K562 (cell line): Measurements from ENCODE around the gene TMEM222. TPM values are rescaled to one million over a fixed set of nuclear protein-coding genes. Genes with fewer than 3 reads are reported as not detected.

Experiments
- ATAC-seq: fragments of 200-7000 bp; cut with Tn5 transposase; 3 replicates; pipeline ENCODE4 v1.9.1; 2020; ENCODE audit warnings: moderate library complexity
- BruUV-seq: library from RNA; stranded (reverse); fragments of 400-500 nt; replicated peaks from 2 replicates; lab custom pipeline; 2021; lab: Mats Ljungman, UMichigan
- CTCF ChIA-PET: fragments of 300-600 bp; formaldehyde crosslinking; extraction: SDS; loops from one replicate; lab custom pipeline; 2021; ENCODE audit warnings: low intra/inter-chr PET ratio; lab: Yijun Ruan, JAX
- POLR2A ChIA-PET: fragments of 300-600, 350-650 bp; sonication (Branson Sonifier 250); formaldehyde crosslinking; extraction: SDS; loops from one replicate; lab custom pipeline; 2021; ENCODE audit warnings: antibody characterized with exemption, inconsistent platforms; lab: Yijun Ruan, JAX
- DNase-seq, 4 experiments: peaks; one replicate each; pipeline versions ENCODE4 v3.0.0 to v3.0.0-alpha.2; 2011 to 2018; ENCODE audit warnings: low spot score in 3 of 4, mixed read lengths in 3 of 4; ENCODE audit errors: extremely low read depth in 1 of 4
- FAIRE-seq: peaks from 2 replicates; lab custom pipeline; 2011; peaks lifted over from hg19 to GRCh38; lab: Jason Lieb, UNC
- H2AFZ ChIP-seq: 2 replicates; pipeline ENCODE4 v1.6.0; 2011; ENCODE audit warnings: low read depth, low read length, control low read depth, inconsistent platforms
- H3K27ac ChIP-seq: fragments of 200-600 bp; 3 replicates; pipeline ENCODE4 v1.8.0; 2011; ENCODE audit warnings: low read depth, mild to moderate bottlenecking, control low read depth, inconsistent platforms, low read length, moderate library complexity, mixed read lengths; ENCODE audit errors: extremely low read depth
- H3K27me3 ChIP-seq, 2 experiments: fragments of 300-600 bp in 1 of 2; 2 replicates in 1 of 2; 3 replicates in 1 of 2; pipeline versions ENCODE4 v1.6.0 to v1.8.0; 2011; ENCODE audit warnings: inconsistent platforms in 2 of 2, low read length in 2 of 2, mild to moderate bottlenecking in 1 of 2, mixed read lengths in 1 of 2, moderate library complexity in 1 of 2; ENCODE audit not compliant: control insufficient read depth in 2 of 2, insufficient read depth in 2 of 2
- H3K36me3 ChIP-seq: fragments of 300-600 bp; 3 replicates; pipeline ENCODE4 v1.8.0; 2011; ENCODE audit warnings: mild to moderate bottlenecking, low read length, inconsistent platforms; ENCODE audit not compliant: control insufficient read depth, insufficient read depth
- H3K4me1 ChIP-seq, 2 experiments: fragments of 200-600 bp in 1 of 2; replicated peaks in 1 of 2; 2 replicates in 1 of 2; 3 replicates in 1 of 2; pipeline versions ENCODE4 v1.5.1 to v1.8.0; 2011; ENCODE audit warnings: inconsistent platforms in 2 of 2, low read length in 2 of 2, mild to moderate bottlenecking in 1 of 2, mixed read lengths in 1 of 2, moderate library complexity in 1 of 2; ENCODE audit not compliant: control insufficient read depth in 2 of 2, insufficient read depth in 2 of 2
- H3K4me2 ChIP-seq: 2 replicates; pipeline ENCODE4 v1.6.1; 2011; ENCODE audit warnings: low read length, control low read depth, inconsistent platforms, mixed read lengths; ENCODE audit not compliant: insufficient read depth
- H3K4me3 ChIP-seq: fragments of 200-600 bp; sonication (generic), shearing (Covaris generic); 2 replicates; pipeline ENCODE4 v1.5.1; 2016; ENCODE audit warnings: control low read depth, inconsistent platforms
- H3K79me2 ChIP-seq: fragments of 200-600 bp; 3 replicates; pipeline ENCODE4 v1.8.0; 2011; ENCODE audit warnings: low read length, inconsistent platforms; ENCODE audit not compliant: control insufficient read depth, insufficient read depth
- H3K9ac ChIP-seq, 2 experiments: 2 replicates each; pipeline versions ENCODE4 v1.6.0 to v1.6.1; 2011; ENCODE audit warnings: low read depth in 2 of 2, low read length in 2 of 2, control low read depth in 1 of 2, inconsistent platforms in 1 of 2, mild to moderate bottlenecking in 1 of 2, mixed read lengths in 1 of 2; ENCODE audit not compliant: insufficient read depth in 1 of 2
- H3K9me1 ChIP-seq: one replicate; pipeline ENCODE4 v1.6.0; 2011; ENCODE audit warnings: inconsistent platforms, mild to moderate bottlenecking, low read length, moderate library complexity; ENCODE audit not compliant: control insufficient read depth, insufficient read depth
- H3K9me3 ChIP-seq: replicated peaks from 2 replicates; pipeline ENCODE4 v1.5.1; 2011; ENCODE audit warnings: low read depth, low read length, inconsistent platforms; ENCODE audit not compliant: control insufficient read depth, insufficient read depth
- H4K20me1 ChIP-seq: replicated peaks from 2 replicates; pipeline ENCODE4 v1.6.1; 2011; ENCODE audit warnings: low read length, inconsistent platforms, mixed read lengths; ENCODE audit not compliant: control insufficient read depth, insufficient read depth
- HNRNPLL ChIP-seq: fragments of 200-400 bp; formaldehyde crosslinking; IDR thresholded peaks from 2 replicates; pipeline ENCODE4 v1.6.1; 2017; ENCODE audit warnings: low read length, low read depth, mild to moderate bottlenecking; ENCODE audit not compliant: poor library complexity, severe bottlenecking
- IFI16 ChIP-seq: fragments of 250-450 bp; sonication (Bioruptor Pico); IDR thresholded peaks from 2 replicates; pipeline ENCODE4 v2.1.2; 2022; ENCODE audit warnings: mild to moderate bottlenecking, inconsistent platforms
- RB1 ChIP-seq: fragments of 450-650 bp; IDR thresholded peaks from 2 replicates; pipeline ENCODE4 v1.6.1; 2017; ENCODE audit warnings: low read depth, mild to moderate bottlenecking
- RBM22 ChIP-seq: fragments of 200-400 bp; formaldehyde crosslinking; IDR thresholded peaks from 2 replicates; pipeline ENCODE4 v1.6.1; 2018; ENCODE audit warnings: low read length, low read depth; ENCODE audit not compliant: poor library complexity, severe bottlenecking
- TSHZ1 ChIP-seq: fragments of 250-450 bp; sonication (Bioruptor Pico); IDR thresholded peaks from 2 replicates; pipeline ENCODE4 v1.4.0; 2020; ENCODE audit warnings: mild to moderate bottlenecking, moderate library complexity
- ZNF134 ChIP-seq: fragments of 250-450 bp; sonication (Bioruptor Pico); conservative IDR thresholded peaks from 2 replicates; pipeline ENCODE4 v1.4.0; 2020
- ZNF77 ChIP-seq: fragments of 250-450 bp; sonication (Bioruptor Pico); IDR thresholded peaks from 2 replicates; pipeline ENCODE4 v1.5.0; 2020
- WGBS: fragments of 100-300 bp; shearing (Covaris generic); methylation state at CpG from one replicate; pipeline ENCODE4 v1.1.6; 2016; ENCODE audit warnings: low coverage, mixed read lengths; ENCODE audit not compliant: insufficient coverage; ENCODE audit errors: missing lambda C conversion rate; 5-methylcytosine and 5-hydroxymethylcytosine counted together
- in situ Hi-C: fragments of 300-500 bp; cut with MboI; formaldehyde crosslinking; loops from 4 replicates; pipeline ENCODE4 v1.15.0; 2018; ENCODE audit warnings: inconsistent platforms, mixed read lengths
- intact Hi-C: fragments of 100-400 bp; cut with micrococcal nuclease; formaldehyde crosslinking; loops from 2 replicates; pipeline ENCODE4 v1.14.2; 2022
- polyA plus RNA-seq, 8 experiments: library from polyadenylated mRNA; depleted of rRNA in 4 of 8; stranded (reverse) in 5 of 8; unstranded in 3 of 8; fragments of >200 nt; fragmentation: Nextera tagmentation in 2 of 8; fragmentation: Illumina TruSeq in 1 of 8; extraction: Ambion mirVana in 2 of 8; extraction: Trizol in 1 of 8; gene quantifications; 2 replicates each; pipeline versions ENCODE4 v1.2.1 to v1.2.3, GENCODE V29; 2011 to 2014; ENCODE audit warnings: inconsistent platforms in 1 of 8, missing spikeins in 1 of 8
- total RNA-seq, 7 experiments: library from RNA; depleted of rRNA in 6 of 7; stranded (reverse); fragments of >200 nt in 6 of 7; fragmentation: Illumina TruSeq in 2 of 7; extraction: Trizol in 2 of 7; gene quantifications; 2 replicates each; pipeline versions ENCODE4 v1.2.1 to v1.2.3, GENCODE V29; 2011 to 2021; ENCODE audit warnings: low replicate concordance in 1 of 7

The TMEM222 gene
- total and polyA plus RNA-seq, 9 of the 15 experiments (the other 6 are each of a cell fraction or from before 2014, with no cell fraction given), result 6.9 to 48.0 (median 32.8) TPM

- 69% methylated on average over 5 of the region's 5 CpGs for WGBS
- DNase-seq, result no peak
- in situ Hi-C loops (no loop called here), intact Hi-C loops (no loop called here)
- H3K9me3 ChIP-seq, result no peaks in the 10 kb centered on the region
- FAIRE-seq, result no peak
- H3K79me2 ChIP-seq, result no peaks in the 10 kb centered on the region; the same call in 2 of the 3 replicates
- H3K4me3 ChIP-seq, result no peak overlapping the region
- H2AFZ ChIP-seq, result no peak overlapping the region
- no peak overlapping the region for H3K9ac ChIP-seq
- no TSS peak for BruUV-seq
- ATAC-seq, result no peak
- H3K4me2 ChIP-seq, result no peak overlapping the region
- H3K27ac ChIP-seq, result no peak overlapping the region
- no peak for TF ChIP-seq ZNF77 (CRISPR knock-in tag)
- no peak for TF ChIP-seq IFI16 (CRISPR knock-in tag)
- TF ChIP-seq TSHZ1 (CRISPR knock-in tag), result no peak
- no peak for TF ChIP-seq RB1
- no peak for TF ChIP-seq RBM22
- TF ChIP-seq HNRNPLL, result no peak
- no peak for TF ChIP-seq ZNF134 (CRISPR knock-in tag)
- no peaks in the 10 kb centered on the region for H3K9me1 ChIP-seq
- ChIA-PET CTCF (no interaction called here), POLR2A (interaction anchor here (0.7 to 1.0 kb wide), 2 partner anchors 22 to 123 kb away, joined by 3 to 4 read pairs; no protein-coding TSS in a partner anchor)
- H4K20me1 ChIP-seq, result no peaks in the 10 kb centered on the region
- peaks cover 5 to 7% of the 10 kb centered on the region in 2 experiments; a peak in 3 of 5 replicates for H3K4me1 ChIP-seq
- H3K36me3 ChIP-seq, result no peaks in the 10 kb centered on the region
- no peaks in the 10 kb centered on the region for H3K27me3 ChIP-seq
Measured at GRCh38 chr1:27316860-27317259, 5.1 kb upstream of the TMEM222 start.
